HuH-7.5 (cell line): ENCODE data around the gene LARP4.
"Not testable (repeated sequence)": the region's sequence is repeated elsewhere in the genome, so short reads cannot be mapped to it uniquely, and the experiment has no call there.

ENCODE experiments used
- DNase-seq: peaks from one replicate; pipeline ENCODE4 v3.0.0; 2011; ENCODE audit warnings: low spot score

LARP4 gene

DNA sequence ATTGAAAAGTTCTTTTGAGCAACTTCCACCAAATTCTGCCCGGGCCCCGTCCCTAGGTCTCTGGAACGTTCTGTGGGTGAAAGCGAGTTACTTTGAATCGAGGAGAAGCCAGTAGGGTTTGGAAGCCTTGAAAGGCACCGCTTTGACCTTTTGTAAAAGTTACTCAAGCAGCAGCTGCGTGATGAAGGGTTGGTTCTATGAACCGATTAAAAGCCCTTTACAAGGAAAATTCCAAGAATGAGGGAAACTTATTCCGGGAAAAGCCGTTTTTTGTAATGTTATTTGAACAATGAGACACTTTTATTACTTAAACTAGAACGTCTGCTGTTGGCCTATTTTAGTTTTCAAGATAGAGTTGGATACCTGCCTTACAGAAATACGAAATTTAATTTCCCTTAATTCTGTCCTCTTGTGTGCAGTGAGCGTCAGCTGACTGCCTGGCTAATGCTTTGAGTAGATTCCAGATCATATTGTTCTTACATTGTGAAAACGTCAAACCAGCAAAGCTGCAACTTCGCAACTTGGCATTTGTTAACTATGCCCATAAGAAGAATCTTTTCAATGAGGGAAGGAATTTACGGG is 906 bp downstream of the LARP4 start:
- no peak for DNase-seq

DNA sequence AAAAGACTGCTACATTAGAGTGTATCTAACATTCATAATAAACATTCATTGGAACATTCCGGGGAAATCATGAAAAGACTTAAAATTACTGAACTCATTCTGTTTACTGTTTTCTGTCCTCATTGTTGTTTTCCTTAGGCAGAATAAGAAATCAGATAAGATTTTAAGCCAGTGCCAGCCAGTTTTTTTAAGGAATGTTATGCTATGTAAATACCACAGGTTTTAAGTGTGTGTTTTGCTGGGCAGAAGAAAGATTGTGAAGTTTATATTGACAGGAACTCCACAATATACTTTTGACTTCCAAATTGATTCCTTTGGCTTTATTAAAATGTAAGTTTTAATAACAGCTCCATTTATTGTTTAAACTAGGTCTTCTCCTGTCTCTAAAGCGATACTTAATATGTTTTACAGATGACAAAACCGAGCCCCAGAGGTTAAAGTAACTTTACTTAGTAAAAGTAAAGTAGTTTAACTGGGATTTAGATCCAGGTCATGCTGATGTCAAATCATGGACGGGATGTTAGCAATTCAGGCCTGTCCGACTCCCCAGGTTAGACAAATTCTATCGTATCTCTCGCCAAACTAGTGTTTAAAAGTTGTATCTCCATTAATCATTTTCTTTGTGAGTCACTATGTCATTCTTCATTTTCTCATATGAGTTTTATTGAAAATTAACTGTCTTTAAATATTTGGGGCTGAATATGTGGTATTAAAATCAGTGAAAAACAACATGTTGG is 1.7 kb downstream of the LARP4 start:
- DNase-seq: no peak

DNA sequence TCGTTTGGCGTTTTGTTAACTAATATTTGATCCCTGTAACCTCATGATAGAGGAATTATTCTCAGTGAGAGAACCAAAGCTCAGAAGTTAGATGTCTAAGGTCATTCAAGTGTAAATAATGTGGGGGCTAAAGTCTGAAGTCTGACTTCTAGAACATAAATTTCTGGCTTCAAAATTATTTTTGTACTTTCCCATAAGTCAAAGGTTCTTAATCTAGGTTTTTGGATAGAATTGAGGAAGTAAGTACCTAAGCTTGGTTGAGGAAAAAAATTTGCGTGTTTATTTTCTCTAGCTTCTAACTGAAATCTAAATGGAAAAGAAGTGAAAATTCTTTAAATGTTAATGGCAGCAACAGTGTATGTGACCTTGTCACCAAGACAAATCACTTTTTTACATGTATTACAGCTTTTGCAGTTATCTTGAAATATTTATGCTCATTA is 2.3 kb downstream of the LARP4 start:
- DNase-seq: no peak

DNA sequence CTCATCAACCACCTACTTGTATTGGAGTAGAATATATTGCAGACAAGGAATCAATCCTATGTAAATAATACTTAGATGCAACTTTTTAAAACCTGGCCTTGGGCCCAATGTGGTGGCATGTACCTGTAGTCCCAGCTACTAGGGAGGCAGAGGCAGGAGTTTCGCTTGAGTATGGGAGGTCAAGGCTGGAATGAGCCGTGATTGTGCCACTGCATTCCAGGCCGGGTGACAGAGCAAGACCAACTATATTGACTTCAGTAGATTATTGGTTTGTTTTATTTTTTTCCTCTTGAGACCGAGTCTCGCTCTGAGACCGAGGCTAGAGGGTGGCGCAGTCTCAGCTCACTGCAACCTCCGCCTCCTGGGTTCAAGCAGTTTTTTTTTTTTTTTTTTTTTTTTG is 3.6 kb downstream of the LARP4 start:
- no peak for DNase-seq

DNA sequence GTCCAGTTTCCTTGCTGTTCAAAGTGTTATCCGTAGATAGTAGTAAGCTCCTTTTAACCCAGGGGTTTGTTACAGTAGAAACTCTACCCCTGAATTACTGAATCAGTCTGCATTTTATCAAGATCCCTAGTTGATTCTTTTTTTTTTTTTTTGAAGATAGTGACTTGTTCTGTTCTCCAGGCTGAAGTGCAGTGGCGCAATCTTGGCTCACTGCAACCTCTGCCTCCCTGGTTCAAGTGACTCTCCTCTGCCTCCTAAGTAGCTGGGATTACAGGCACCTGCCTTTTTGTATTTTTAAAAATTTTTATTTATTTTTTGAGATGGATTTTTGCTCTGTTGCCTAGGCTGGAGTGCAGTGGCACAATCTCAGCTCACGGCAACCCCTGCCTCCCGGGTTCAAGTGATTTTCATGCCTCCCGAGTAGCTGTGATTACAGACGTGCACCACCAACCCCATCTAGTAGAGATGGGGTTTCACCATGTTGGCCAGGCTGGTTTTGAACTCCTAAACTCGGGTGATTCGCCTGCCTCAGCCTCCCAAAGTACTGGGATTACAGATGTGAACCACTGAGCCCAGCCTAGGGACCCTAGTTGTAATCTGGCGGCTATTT is 10.5 kb downstream of the LARP4 start:
- DNase-seq: no peak

DNA sequence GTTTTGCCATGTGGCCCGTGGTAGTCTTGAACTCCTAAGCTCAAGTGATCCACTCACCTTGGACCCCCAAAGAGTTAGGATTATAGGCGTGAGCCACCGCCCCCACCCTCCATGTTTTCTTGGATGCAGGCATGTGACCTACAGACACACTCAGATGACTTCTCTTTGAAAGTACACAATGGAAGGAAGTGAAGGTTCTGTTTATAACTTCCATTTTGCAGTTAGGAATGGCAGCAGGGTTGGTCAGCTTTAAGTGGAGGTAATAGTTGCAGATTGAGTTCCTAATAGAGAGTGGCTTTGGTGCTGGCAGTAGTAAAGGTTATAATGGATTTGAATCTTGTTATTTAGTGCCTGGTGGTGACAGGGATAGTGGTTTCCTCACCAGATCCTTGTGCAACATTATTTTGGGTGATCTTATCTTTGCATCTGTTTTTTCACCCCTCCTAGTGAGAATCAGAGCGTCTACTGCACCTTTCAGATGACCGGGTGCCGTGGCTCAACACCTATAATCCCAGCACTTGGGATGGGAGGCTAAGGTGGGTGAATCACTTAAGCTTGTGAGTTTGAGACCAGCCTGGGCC is 15.3 kb downstream of the LARP4 start:
- no peak for DNase-seq

DNA sequence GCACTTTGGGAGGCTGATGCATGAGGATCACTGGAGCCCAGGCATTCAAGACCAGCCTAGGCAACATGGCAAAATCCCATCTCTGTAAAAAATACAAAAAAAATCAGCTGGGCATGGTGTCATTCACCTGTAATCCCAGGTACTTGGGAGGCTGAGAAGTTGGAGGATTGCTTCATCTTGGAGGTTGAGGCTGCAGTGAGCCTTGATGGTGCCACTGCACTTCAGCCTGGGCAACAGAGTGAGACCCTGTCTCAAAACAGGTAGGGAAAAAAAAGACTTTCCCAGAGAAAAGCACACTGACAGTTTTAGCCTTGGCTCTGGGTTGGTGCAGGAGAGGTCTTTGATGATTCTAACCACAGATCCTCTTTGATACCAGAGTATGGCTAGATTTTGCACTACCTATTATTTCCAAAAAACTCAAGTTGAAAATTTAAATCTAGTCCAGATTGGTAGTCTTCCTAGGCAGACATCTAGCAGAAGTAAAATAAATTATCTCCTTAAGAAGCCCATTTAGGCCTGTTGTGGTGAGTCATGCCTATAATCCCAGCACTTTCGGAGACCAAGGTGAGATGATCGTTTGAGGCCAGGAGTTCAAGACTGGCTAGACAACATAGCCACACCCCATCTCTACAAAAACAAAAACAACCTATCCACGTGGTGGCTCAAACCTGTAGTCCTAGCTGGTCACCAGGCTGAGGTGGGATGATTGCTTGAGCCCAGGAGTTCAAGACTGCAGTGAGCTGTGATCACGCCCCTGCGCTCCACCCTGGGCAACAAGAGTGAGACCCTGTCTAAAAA is 18.6 kb downstream of the LARP4 start:
- DNase-seq: no peak

DNA sequence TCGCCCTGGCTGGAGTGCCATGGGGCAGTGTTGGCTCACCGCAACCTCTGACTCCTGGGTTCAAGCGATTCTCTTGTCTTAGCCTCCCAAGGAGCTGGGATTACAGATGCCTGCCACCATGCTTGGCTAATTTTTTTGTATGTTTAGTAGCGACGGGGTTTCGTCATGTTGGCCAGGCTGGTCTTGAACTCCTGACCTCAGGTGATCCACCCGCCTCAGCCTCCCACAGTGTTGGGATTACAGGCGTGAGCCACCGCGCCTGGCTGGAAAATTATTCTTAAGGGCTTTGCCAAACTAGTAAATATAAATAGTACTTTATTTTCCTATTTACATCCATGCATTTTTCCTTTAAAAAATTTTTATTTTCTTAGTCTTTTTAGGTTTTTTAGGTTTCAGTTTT is 22.2 kb downstream of the LARP4 start:
- DNase-seq: not testable (repeated sequence)

DNA sequence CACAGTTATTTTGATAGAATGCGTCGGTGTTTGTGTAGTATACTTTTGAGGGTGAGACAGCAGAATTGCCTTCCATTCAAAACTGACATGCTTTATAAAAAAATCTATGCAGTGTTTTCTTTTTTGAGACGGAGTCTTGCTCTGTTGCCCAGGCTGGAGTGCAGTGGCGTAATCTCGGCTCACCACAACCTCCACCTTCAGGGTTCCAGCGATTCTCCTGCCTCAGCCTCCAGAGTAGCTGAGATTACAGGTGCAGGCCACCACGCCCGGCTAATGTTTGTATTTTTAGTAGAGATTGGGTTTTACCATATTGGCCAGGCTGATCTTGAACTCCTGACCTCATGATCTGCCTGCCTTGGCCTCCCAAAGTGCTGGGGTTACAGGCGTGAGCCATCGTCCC is 22.7 kb downstream of the LARP4 start:
- DNase-seq: not testable (repeated sequence)

DNA sequence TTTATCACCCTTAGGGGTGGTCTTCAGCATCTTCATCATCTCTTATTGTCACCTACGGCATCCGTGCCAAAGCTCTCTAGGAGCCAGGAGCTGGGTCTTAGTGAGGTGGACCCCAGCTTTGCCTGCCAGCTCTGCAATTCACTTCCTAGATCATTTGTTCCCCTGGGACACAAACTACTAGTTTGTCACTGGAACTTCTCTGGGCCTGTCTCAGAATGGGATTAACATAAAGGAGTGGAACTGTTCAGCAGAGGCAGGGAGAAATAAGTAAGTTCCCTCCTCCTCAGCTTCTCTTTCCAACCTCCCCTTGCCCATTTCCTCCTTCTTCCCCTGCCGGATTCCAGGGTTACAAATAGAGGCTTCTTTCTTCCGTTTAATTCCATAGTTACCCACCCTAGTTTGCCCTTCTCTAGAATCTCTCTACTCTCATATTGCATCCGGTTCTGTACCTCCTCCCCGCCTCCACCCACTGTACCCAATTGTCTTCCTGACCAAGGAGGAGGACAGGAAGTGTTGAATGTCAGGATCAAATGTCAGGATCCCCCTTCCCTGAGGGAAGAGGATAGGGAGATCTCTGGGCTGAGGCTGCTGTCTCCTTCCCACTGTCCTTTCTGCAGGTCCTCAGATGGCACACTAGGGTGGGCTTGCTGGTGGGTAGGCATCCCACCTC is 25.0 kb downstream of the LARP4 start:
- no peak for DNase-seq

DNA sequence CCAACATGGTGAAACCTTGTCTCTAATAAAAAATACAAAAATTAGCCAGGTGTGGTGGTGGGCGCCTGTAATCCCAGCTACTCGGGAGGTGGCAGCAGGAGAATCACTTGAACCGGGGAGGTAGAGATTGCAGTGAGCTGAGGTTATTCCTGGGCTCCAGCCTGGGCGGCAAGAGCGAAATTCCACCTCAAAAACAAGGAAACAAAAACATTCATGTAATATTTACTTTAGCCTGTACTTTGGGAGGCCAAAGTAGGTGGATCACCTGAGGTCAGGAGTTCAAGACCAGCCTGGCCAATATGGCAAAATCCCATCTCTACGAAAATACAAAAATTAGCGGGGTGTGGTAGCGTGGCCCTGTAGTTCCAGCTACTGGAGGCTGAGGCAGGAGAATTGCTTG is 31.0 kb downstream of the LARP4 start:
- not testable (repeated sequence) for DNase-seq

DNA sequence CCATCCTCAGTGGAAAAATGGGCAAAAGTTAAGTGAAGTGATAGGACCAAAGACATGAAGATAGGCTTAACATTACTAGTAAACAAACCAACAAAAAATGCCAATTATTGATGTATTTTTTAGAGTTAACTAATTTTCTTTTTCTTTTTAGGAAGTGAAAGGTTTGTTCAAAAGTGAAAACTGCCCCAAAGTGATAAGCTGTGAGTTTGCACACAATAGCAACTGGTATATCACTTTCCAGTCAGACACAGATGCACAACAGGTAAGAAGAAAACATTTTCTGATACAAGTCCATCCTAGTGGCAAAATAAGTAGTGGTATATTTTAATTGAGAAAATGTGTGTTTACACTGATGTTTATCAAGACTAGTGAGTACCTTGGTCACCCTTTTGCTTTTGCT is 39.6 kb downstream of the LARP4 start:
- DNase-seq: no peak

DNA sequence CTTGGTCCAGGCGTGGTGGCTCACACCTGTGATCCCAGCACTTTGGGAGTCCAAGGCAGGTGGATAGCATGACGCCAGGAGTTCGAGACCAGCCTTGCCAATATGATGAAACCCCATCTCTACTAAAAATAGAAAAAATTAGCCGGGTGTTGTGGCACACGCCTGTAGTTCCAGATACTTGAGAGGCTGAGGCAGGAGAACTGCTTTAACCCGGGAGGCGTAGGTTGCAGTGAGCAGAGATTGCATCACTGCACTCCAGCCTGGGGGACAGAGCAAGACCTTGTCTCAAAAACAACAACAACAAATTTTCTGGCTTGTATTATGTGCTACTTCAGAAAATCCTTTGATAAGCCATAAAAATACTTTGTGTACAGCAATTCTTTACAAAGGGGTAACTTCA is 41.1 kb downstream of the LARP4 start:
- no peak for DNase-seq

DNA sequence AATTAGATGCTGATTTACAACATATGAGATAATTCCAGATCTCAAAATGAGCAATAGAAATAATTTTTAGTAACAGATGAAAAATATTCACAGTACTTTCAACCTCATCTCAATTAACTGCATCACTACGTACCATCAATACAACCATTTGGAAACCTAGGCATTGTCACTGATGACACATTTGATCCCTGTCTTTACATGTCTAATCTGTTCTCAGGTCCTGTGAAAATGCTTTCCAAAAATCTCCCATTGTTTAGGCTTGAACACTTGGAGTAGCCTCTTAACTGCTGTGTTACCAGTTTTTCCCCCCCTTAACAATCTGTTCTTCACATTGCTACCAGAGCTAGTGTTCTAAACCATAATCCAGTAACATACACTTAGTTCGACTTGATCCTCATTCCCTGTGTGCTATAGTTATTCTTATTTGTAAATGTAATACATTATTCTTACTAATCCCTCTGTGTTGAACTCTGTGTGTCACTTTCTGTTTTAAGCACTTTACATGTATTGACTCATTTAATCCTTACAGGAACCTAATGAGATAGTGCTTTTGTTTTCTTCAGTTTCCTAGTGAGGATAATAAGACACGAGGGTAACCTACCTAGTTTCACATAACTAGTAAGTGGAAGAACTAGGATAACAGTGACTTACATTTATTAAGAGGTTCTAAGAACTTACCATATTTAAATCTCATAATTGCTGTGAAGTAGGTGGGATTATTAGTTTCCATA is 41.7 kb downstream of the LARP4 start:
- no peak for DNase-seq

DNA sequence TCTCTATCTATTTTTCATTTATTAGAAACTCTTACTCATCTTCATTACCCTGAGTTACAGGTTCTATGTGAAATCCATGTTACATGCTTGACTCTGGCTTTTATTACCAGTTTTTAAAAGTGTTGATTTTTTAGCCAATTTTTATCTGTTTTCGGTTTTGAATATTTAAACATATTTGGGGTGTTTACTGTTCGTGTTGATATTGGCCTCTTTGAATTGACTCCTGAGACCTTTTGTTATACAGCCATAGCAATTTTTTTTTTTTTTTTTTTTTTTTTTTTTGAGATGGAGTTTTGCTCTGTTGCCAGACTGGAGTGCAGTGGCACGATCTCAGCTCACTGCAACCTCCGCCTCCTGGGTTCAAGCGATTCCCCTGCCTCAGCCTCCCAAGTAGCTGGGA is 49.0 kb downstream of the LARP4 start:
- not testable (repeated sequence) for DNase-seq

DNA sequence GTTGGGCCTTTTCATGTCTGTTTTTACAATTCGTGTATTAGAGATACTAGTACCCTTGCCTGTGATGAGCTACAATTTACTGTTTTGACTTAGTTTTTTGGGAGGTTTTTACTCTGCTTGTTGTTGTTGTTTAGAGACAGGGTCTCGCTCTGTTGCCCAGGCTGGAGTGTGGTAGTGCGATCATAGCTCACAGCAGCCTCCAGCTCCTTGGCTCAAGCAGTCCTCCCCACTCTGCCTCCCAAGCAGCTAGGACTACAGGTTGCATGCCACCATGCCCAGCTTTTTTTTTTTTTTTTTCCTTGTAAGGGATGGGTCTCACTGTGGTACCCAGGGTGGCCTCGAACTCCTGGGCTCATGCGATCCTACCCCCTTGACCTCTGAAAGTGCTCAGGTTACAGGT is 52.1 kb downstream of the LARP4 start:
- no peak for DNase-seq

DNA sequence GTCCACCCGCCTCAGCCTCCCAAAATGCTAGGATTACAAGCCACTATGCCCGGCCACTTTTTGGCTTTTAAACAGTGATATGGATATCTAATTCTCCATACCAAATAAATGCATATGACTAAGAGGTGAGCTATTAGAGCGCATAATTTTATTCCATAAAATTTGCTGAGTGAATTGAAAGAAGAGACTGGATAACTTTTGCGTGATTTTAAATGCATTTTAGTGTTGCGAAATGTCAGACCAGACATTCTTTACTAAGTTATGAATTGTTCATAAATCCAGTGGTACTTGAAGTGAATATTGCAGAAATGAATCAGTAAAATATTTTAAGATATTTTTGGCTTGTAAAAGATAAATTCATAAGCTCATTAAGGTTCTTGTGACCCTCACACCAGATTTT is 53.2 kb downstream of the LARP4 start:
- DNase-seq: no peak

DNA sequence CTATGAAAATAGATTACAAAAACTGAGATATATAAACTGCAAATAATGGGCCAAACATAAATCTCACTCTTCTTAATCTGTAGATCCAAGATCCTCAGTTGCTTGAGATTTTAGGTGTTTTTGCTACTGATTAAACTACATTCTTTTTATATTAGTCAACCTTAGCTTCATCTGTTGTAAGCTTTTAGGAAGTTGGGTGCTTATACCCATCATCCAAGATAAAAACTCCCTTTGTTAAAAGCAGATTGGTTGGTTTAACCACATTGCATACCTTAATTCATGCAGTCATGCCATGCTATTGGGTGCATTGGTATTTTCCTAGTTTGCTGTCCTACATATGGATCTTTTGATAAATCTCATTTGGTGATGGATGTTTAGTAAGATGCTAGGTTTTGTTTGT is 57.9 kb downstream of the LARP4 start:
- DNase-seq: no peak

DNA sequence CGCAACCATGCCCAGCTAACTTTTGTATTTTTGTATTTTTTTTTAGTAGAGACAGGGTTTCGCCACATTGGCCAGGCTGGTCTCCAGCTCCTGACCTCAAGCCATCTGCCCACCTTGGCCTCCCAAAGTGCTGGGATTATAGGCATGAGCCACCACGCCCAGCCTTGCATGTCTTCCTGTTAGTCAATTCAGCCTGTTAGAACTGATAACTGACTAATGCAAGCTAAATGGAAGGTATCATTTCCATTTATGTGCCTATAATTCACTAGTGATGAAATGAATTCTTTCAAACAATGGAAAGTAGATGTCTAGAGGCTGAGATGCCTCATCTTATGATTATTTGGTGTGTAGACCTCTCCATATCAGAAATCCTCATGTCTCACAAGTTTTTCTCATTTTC is 66.8 kb downstream of the LARP4 start:
- DNase-seq: no peak

DNA sequence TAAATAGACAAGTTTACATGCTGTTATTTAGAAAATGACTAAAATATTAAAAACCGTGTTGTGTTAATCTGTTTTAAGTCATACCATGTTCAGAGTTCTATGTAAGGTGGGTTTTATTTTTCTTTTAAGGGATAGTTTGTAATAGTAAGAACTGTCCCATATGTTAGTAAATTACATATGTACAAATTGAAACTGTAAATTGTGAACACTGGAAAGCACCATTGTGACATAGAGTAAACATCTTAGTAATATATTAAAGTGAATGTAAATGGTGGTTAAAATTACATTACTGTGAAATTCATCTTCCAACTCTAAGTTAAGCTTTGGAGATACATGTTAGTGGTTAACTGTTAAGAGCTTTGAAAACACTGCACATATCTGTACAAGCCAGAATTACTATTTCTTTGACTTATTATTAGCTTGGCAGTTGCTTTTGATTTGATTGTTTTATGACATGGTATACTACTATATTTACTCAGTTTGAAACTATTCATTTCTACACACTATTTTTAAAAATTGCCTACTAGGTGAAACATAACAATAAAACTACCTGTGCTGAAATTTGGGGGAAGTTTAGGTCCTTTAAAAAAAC is 76.7 kb downstream of the LARP4 start:
- DNase-seq: no peak

DNA sequence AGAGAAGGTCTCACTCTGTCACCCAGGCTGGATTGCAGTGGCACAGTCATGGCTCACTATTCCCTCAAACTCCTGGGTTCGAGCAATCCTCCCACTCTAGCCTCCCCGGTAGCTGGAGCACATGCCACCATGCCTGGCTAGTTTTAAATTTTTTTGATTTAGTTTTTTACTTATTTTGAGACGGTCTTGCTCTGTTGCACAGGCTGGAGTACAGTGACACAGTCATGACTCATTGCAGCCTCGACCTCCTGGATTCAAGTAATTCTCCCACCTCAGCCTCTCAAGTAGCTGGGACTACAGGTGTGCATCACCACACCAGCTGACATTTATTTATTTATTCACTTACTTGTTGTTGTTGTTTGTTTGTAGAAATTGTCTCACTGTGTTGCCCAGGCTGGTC is 81.9 kb downstream of the LARP4 start:
- no peak for DNase-seq
